HEK293T (cell line): ENCODE results near the gene EPB41L2.
A peak's percentile ranks its signal among the peaks of the same experiment; 100 is the strongest.
"Not testable (repeated sequence)": the region's sequence is repeated elsewhere in the genome, so short reads cannot be mapped to it uniquely, and the experiment has no call there.

Experiments used
- CTCF ChIA-PET: fragments of 350-600 bp; formaldehyde crosslinking; extraction: SDS; loops from one replicate; lab custom pipeline; 2021; ENCODE audit warnings: antibody characterized with exemption, inconsistent platforms; lab: Yijun Ruan, JAX
- POLR2A ChIA-PET: fragments of 350-600 bp; formaldehyde crosslinking; extraction: SDS; loops from one replicate; lab custom pipeline; 2020; ENCODE audit warnings: antibody characterized with exemption, inconsistent platforms; lab: Yijun Ruan, JAX
- DNase-seq: peaks from one replicate; pipeline ENCODE4 v3.0.0; 2012; ENCODE audit warnings: mixed read lengths; ENCODE audit errors: extremely low spot score
- ARNT ChIP-seq: fragments of 450-650 bp; IDR thresholded peaks from 2 replicates; pipeline ENCODE4 v1.6.1; 2017; ENCODE audit warnings: mild to moderate bottlenecking
- BHLHE40 ChIP-seq: fragments of 450-650 bp; IDR thresholded peaks from 2 replicates; pipeline ENCODE4 v1.6.1; 2016; ENCODE audit warnings: mild to moderate bottlenecking, moderate library complexity, borderline replicate concordance
- CTBP1 ChIP-seq: fragments of 450-650 bp; IDR thresholded peaks from 2 replicates; pipeline ENCODE4 v1.6.1; 2016; ENCODE audit warnings: borderline replicate concordance
- ELF4 ChIP-seq: fragments of 450-650 bp; IDR thresholded peaks from 2 replicates; pipeline ENCODE4 v1.6.1; 2017; ENCODE audit warnings: antibody characterized with exemption
- FOXA1 ChIP-seq: fragments of 450-650 bp; IDR thresholded peaks from 2 replicates; pipeline ENCODE4 v1.6.1; 2016; ENCODE audit warnings: mild to moderate bottlenecking
- FOXK2 ChIP-seq: fragments of 450-650 bp; IDR thresholded peaks from 2 replicates; pipeline ENCODE4 v1.6.1; 2016; ENCODE audit warnings: mild to moderate bottlenecking
- FOXM1 ChIP-seq: fragments of 450-650 bp; IDR thresholded peaks from 2 replicates; pipeline ENCODE4 v1.6.1; 2017; ENCODE audit warnings: mild to moderate bottlenecking, borderline replicate concordance
- HDGF ChIP-seq: fragments of 450-650 bp; IDR thresholded peaks from 2 replicates; pipeline ENCODE4 v1.6.1; 2017; ENCODE audit warnings: antibody characterized with exemption, borderline replicate concordance
- L3MBTL2 ChIP-seq: fragments of 450-650 bp; conservative IDR thresholded peaks from 2 replicates; pipeline ENCODE4 v1.6.1; 2016; ENCODE audit warnings: mild to moderate bottlenecking
- LEF1 ChIP-seq: fragments of 450-650 bp; IDR thresholded peaks from 2 replicates; pipeline ENCODE4 v1.6.1; 2017; ENCODE audit warnings: mild to moderate bottlenecking, borderline replicate concordance
- NFRKB ChIP-seq: fragments of 450-650 bp; IDR thresholded peaks from 2 replicates; pipeline ENCODE4 v1.6.1; 2016; ENCODE audit warnings: mild to moderate bottlenecking, moderate library complexity
- SP1 ChIP-seq: fragments of 450-650 bp; IDR thresholded peaks from 2 replicates; pipeline ENCODE4 v1.6.1; 2017
- SUZ12 ChIP-seq: fragments of 450-650 bp; IDR thresholded peaks from 2 replicates; pipeline ENCODE4 v1.6.1; 2016; ENCODE audit warnings: mild to moderate bottlenecking
- TARDBP ChIP-seq: fragments of 450-650 bp; IDR thresholded peaks from 2 replicates; pipeline ENCODE4 v1.6.1; 2016
- ZNF384 ChIP-seq: fragments of 450-650 bp; IDR thresholded peaks from 2 replicates; pipeline ENCODE4 v1.6.1; 2016
- TF ChIP-seq, protein P1 (sequence below): fragments of 450-650 bp; IDR thresholded peaks from 2 replicates; pipeline ENCODE4 v1.6.1; 2016

EPB41L2 gene

DNA sequence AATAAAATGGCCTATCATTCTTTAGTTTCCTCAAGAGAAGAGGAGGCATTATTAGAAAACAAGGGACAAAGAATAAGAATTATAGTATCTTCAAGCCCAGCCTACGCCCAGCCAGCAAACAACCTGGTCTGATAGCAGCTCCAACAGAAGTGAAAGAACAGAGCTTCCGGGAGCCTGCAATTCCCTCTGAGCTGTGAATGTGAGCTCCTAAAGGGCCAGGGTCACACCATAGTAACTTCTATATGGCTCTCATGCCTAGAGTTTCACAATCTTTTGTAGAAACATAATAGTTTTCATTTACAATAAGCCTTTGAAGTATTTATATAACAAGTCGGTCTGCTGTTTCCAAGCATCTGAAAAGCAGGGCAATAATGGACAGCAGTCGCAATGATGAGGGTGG lies 119.3 kb downstream of the EPB41L2 start:
- ChIA-PET CTCF (no interaction called here), POLR2A (no interaction called here)
- DNase-seq, result no peak
- TF ChIP-seq HDGF (no peak), SUZ12 (no peak), TARDBP (no peak)

DNA sequence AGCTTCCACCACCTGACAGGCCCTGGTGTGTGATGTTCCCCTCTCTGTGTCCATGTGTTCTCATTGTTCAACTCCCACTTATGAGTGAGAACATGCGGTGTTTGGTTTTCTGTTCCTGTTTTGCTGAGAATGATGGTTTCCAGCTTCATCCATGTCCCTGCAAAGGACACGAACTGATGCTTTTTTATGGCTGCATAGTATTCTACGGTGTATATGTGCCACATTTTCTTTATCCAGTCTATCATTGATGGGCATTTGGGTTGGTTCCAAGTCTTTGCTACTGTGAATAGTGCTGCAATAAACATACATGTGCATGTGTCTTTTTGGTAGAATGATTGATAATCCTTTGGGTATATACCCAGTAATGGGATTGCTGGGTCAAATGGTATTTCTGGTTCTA lies 120.3 kb downstream of the EPB41L2 start:
- CTCF ChIA-PET, POLR2A ChIA-PET, DNase-seq: not testable (repeated sequence)

DNA sequence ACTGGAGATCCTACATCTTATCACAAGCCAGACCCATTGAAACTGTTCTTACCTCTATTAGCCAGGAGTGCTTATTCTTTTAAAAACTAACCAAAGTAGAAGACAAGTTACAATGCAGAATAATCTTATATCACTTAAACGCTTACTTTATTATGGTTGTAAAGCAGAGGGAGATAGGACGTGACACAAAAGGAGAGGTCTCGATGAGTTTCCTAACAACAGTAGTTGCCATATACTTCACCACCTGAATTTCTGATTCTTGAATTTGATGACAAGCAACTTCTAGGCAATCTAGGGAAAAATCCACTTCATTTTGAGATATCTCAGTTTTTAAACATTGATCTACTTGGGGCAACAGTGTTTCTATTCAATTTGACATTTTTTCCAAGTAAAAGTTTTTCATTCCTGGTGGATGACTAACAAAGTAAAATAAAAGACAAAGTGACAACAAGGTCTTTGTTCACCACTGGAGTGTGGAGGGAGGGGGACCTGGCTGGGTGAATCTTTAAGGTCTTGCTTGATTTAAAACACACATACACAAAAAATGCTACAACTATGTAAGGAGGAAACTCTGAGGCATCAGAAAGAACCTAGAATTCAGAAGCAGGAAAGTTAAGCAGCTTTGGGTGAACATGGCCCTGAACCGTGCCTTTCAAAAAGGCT lies 125.0 kb downstream of the EPB41L2 start:
- TF ChIP-seq CTBP1, result no peak
- no peak for TF ChIP-seq FOXA1
- no peak for TF ChIP-seq SP1
- no peak for TF ChIP-seq BHLHE40
- no peak for TF ChIP-seq FOXM1
- no peak for DNase-seq
- POLR2A ChIA-PET, result no interaction called here
- CTCF ChIA-PET, result interaction anchor here (0.6 kb wide), 1 partner anchor 99 kb away, joined by 4 read pairs; no protein-coding TSS in a partner anchor

DNA sequence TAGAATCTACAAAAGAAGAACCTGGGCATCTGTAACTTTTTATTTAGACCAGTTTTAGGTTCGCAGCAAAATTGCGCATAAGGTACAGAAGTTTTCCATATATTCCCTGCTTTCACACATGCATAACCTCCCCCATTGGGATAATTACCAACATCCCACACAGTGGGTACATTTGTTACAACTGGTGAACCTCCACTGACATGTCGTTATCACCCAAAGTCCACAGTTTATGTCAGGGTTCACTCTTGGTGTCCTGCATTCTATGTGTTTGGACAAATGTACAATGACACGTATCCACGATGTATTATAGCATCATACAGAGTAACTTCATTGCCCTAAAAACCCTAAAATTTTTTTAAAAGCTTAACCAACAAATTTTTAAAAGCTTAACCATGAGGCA lies 126.1 kb downstream of the EPB41L2 start:
- ChIA-PET CTCF (interaction anchor here (1.2 kb wide), 1 partner anchor 65 kb away, joined by 3 read pairs; no protein-coding TSS in a partner anchor), POLR2A (no interaction called here)
- TF ChIP-seq L3MBTL2, result no peak
- no peak for TF ChIP-seq ZNF384
- no peak for DNase-seq

DNA sequence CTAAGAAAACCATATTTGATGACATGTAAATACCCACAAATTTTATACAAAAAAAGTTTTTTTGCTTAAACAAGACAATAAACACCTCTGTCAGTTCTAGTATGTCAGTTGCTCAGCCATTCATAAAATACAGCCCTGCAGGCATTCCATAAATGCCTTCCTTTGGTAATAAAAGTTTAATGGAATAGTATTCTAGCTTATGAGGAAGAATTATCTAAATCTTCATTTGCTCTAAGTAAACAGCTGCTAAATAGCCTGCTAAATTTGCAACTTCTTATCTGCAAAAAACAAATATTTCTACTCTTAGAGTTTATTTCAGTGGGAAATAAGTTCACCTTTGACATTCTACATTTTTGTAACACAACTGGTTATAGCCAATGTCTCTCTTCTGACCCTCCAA lies 127.1 kb downstream of the EPB41L2 start:
- DNase-seq, result no peak
- TF ChIP-seq, protein P1, sequence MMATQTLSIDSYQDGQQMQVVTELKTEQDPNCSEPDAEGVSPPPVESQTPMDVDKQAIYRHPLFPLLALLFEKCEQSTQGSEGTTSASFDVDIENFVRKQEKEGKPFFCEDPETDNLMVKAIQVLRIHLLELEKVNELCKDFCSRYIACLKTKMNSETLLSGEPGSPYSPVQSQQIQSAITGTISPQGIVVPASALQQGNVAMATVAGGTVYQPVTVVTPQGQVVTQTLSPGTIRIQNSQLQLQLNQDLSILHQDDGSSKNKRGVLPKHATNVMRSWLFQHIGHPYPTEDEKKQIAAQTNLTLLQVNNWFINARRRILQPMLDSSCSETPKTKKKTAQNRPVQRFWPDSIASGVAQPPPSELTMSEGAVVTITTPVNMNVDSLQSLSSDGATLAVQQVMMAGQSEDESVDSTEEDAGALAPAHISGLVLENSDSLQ, result peak; percentile 63
- no peak for TF ChIP-seq TARDBP
- CTCF ChIA-PET, result no interaction called here
- POLR2A ChIA-PET, result no interaction called here

DNA sequence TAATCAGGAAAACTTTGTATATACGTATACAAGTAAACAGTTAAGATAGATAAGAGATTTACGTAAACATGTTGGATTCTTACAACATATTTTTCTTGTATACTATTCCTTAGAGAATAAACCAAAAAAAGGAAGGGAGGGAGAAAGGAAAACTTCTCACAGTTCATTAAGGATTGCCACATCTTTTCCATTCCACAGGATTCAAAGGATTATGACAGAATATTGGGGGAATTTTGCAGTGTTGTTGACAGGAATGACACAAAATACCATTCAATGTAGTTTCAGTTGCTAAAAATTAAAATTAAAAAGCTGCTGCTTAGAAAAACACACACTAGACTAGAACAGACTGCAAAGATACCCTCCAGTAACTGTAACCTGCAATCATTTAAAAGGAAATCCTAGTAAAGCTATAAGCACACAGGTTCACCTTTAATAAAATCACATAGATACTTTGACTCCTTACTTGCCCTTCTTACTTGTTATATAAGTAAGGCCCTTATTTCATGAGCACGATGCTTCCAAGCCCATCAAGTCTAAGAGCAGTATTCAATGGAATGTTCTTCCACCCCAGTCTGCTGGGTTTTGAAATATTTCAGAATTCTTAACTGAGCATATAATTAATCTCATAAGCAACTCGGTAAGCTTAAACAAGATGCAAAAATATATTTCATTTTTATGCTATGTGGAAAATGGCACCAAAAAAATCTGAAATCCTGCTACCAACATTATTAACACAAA lies 128.0 kb downstream of the EPB41L2 start:
- TF ChIP-seq BHLHE40, result no peak
- TF ChIP-seq, protein P1, result no peak
- TF ChIP-seq LEF1, result no peak
- TF ChIP-seq ELF4, result no peak
- TF ChIP-seq ZNF384, result no peak
- no peak for TF ChIP-seq CTBP1
- no peak for TF ChIP-seq HDGF
- no peak for TF ChIP-seq L3MBTL2
- TF ChIP-seq SUZ12, result no peak
- no peak for TF ChIP-seq TARDBP
- no peak for TF ChIP-seq ARNT
- no peak for TF ChIP-seq FOXK2
- TF ChIP-seq FOXM1, result no peak
- TF ChIP-seq FOXA1, result no peak
- TF ChIP-seq SP1, result no peak
- no peak for TF ChIP-seq NFRKB
- ChIA-PET CTCF (interaction anchor here (0.7 kb wide), 1 partner anchor 162 kb away, joined by 3 read pairs; no protein-coding TSS in a partner anchor), POLR2A (no interaction called here)
- no peak for DNase-seq

DNA sequence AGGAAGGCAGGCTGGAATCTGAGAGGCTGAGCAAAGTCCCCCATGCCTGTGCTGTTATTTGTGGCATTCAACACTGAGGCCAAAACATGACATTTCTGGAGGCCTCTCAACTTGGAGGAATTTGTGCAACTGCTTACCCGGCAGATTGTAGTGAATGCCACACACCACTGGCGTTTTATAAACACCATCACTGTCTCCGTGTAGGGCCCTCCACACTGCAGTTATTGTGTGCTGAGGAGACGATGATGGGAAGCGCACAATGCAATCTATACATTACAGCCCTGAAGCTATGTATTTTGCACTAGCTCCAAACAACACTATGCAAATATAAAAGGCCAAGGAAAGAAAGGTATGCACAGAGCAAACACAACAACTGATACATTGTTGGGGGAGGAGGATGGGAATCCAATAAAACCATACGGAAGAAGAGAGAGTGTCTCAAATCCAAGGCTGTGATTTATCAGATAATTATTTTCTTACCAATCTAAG lies 129.3 kb downstream of the EPB41L2 start:
- DNase-seq, result no peak
- no peak for TF ChIP-seq BHLHE40
- TF ChIP-seq ELF4, result no peak
- no peak for TF ChIP-seq NFRKB
- TF ChIP-seq FOXK2, result no peak
- no peak for TF ChIP-seq HDGF
- CTCF ChIA-PET, result no interaction called here
- POLR2A ChIA-PET, result no interaction called here

DNA sequence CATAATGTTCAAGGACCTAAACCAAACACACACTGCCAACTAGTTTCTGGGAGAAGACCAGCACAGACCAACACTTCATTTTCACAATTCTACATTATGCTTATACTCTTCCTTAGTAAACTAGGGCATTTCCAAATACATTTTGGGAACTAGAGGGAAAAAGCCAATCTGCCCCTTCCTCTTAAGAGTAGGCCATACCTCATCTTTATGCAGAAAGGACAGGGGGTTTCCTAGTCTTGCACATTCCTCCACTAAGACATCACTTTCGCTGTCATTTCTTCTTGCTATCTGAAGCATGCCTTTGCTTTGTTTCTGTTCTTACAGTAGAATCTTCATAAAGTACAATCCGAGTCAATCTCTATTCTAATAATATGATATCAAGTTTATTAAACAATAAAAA lies 130.1 kb downstream of the EPB41L2 start:
- no peak for TF ChIP-seq SP1
- TF ChIP-seq NFRKB, result no peak
- TF ChIP-seq LEF1, result no peak
- no peak for TF ChIP-seq FOXM1
- no peak for TF ChIP-seq L3MBTL2
- no peak for TF ChIP-seq HDGF
- TF ChIP-seq ARNT, result no peak
- no peak for TF ChIP-seq FOXK2
- TF ChIP-seq, protein P1, result no peak
- TF ChIP-seq TARDBP, result no peak
- TF ChIP-seq ELF4, result no peak
- TF ChIP-seq FOXA1, result no peak
- no peak for TF ChIP-seq SUZ12
- TF ChIP-seq CTBP1, result no peak
- ChIA-PET POLR2A (no interaction called here), CTCF (no interaction called here)
- no peak for DNase-seq
